BJ (cell line): Measurements from ENCODE around the gene CAMKV. TPM values are rescaled to one million over a fixed set of nuclear protein-coding genes. Genes with fewer than 3 reads are reported as not detected.

ENCODE experiments used
- CTCF ChIA-PET: fragments of 350-600 bp; formaldehyde crosslinking; extraction: SDS; loops from one replicate; lab custom pipeline; 2021; ENCODE audit warnings: antibody characterized with exemption, inconsistent platforms; lab: Yijun Ruan, JAX
- POLR2A ChIA-PET: fragments of 300-600 bp; sonication (Branson Sonifier 250); formaldehyde crosslinking; extraction: SDS; loops from one replicate; lab custom pipeline; 2021; ENCODE audit warnings: antibody characterized with exemption; lab: Charles Lee
- DNase-seq: peaks from one replicate; pipeline ENCODE4 v3.0.0-alpha.2; 2011; ENCODE audit warnings: low read depth
- H3K27me3 ChIP-seq: 2 replicates; pipeline ENCODE4 v1.6.0; 2011; ENCODE audit warnings: low read length; ENCODE audit not compliant: control insufficient read depth, insufficient read depth
- H3K36me3 ChIP-seq: 2 replicates; pipeline ENCODE4 v1.5.1; 2011; ENCODE audit warnings: low read length; ENCODE audit not compliant: control insufficient read depth, insufficient read depth
- H3K4me3 ChIP-seq: 2 replicates; pipeline ENCODE4 v1.5.1; 2011; ENCODE audit warnings: low read depth, mild to moderate bottlenecking, control low read depth, low read length
- polyA plus RNA-seq: library from polyadenylated mRNA; depleted of rRNA; stranded (reverse); fragments of >200 nt; gene quantifications from 2 replicates; pipeline ENCODE4 v1.2.3, GENCODE V29; 2011
- TF ChIP-seq, protein P1 (sequence below): IDR thresholded peaks from 2 replicates; pipeline ENCODE4 v1.5.1; 2011; ENCODE audit warnings: low read depth, mild to moderate bottlenecking, control low read depth, inconsistent platforms, low read length, moderate library complexity; ENCODE audit not compliant: insufficient read depth

The CAMKV gene
- polyA plus RNA-seq, 1 experiment = not detected

GRCh38 chr3:49895791-49896190 lies 26.1 kb upstream of the CAMKV start:
- DNase-seq = no peak
- H3K4me3 ChIP-seq = no peak overlapping the region
- H3K36me3 ChIP-seq = no peaks in the 10 kb centered on the region
- CTCF ChIA-PET = interaction anchor here (1.1 kb wide), 1 partner anchor 10 kb away, joined by 4 read pairs; no protein-coding TSS in a partner anchor
- TF ChIP-seq, protein P1, sequence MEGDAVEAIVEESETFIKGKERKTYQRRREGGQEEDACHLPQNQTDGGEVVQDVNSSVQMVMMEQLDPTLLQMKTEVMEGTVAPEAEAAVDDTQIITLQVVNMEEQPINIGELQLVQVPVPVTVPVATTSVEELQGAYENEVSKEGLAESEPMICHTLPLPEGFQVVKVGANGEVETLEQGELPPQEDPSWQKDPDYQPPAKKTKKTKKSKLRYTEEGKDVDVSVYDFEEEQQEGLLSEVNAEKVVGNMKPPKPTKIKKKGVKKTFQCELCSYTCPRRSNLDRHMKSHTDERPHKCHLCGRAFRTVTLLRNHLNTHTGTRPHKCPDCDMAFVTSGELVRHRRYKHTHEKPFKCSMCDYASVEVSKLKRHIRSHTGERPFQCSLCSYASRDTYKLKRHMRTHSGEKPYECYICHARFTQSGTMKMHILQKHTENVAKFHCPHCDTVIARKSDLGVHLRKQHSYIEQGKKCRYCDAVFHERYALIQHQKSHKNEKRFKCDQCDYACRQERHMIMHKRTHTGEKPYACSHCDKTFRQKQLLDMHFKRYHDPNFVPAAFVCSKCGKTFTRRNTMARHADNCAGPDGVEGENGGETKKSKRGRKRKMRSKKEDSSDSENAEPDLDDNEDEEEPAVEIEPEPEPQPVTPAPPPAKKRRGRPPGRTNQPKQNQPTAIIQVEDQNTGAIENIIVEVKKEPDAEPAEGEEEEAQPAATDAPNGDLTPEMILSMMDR = no peak
- H3K27me3 ChIP-seq = no peaks in the 10 kb centered on the region
- POLR2A ChIA-PET = no interaction called here

DNA sequence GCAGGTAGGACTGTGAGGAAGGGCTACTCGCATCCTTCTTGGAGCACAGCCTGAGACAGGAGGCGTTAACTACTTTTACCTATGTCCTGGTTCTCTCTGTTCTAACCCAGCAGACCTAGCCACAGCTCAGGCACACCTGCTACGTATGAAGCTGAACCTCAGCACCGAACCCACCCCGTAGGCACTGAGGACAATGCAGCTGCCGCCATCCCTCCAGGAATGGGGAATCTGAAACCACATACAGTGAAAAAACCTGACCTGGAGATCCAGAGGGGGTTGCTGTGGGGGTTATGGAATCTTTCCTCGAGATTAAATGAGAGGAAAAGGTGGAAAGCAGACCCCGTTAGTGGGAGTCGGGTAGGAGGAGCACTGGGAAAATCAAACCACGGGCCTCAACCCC lies 19.6 kb upstream of the CAMKV start:
- TF ChIP-seq, protein P1 = no peak
- no peak for DNase-seq
- CTCF ChIA-PET = interaction anchor here (1.0 kb wide), 1 partner anchor 8 kb away, joined by 3 read pairs; no protein-coding TSS in a partner anchor
- no peaks in the 10 kb centered on the region for H3K27me3 ChIP-seq
- H3K4me3 ChIP-seq = no peak overlapping the region
- H3K36me3 ChIP-seq = no peaks in the 10 kb centered on the region
- POLR2A ChIA-PET = no interaction called here

DNA sequence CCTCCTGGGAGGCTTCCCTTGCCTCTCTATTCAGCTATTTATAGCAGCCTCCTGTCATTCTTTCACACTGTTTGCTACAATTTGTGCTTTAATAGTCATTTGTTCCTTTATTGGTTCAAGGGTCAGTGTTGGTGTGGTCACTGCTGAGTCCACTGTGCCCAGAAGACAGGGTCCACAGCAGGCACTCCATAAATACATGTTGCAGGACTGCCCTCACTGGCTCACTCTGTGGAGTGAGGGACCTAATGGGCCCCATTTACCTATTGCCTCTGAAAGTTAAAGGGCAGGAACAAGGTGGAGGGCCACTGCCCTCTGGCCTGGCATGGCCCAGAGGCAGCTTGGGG lies 17.2 kb upstream of the CAMKV start:
- Histone ChIP-seq H3K36me3 (no peaks in the 10 kb centered on the region), H3K4me3 (no peak overlapping the region), H3K27me3 (peaks cover 7% of the 10 kb centered on the region)
- TF ChIP-seq, protein P1 = no peak
- ChIA-PET CTCF (no interaction called here), POLR2A (no interaction called here)
- DNase-seq = no peak

DNA sequence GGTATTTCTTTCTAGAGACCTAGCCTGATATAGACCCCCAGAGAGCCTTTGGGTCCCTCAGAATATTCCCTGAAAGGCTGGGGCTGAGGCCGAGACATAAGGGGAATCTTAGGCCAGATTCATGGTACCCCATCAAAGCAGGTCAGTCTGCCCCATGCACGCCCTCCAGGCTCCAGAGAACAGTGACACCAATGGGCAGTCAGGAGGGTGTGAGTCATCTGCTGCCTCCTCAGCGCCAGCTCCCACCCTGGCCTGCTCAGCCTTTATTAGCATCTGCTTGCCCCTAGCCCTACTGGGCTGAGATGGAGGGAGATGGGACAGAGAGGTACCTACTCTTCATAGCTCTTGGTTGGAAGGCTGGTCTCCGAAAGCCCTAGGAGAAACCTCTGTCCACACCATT lies 14.3 kb upstream of the CAMKV start:
- ChIA-PET CTCF (interaction anchor here (1.3 kb wide), 2 partner anchors 23 to 45 kb away, joined by 3 read pairs; no protein-coding TSS in a partner anchor), POLR2A (no interaction called here)
- Histone ChIP-seq H3K36me3 (no peaks in the 10 kb centered on the region), H3K4me3 (no peak overlapping the region), H3K27me3 (peaks cover 16% of the 10 kb centered on the region)
- TF ChIP-seq, protein P1 = no peak
- no peak for DNase-seq

- TF ChIP-seq, protein P1 = no peak
- H3K27me3 ChIP-seq = peaks cover 16% of the 10 kb centered on the region
- POLR2A ChIA-PET = no interaction called here
- CTCF ChIA-PET = interaction anchor here (0.9 to 1.7 kb wide), 3 partner anchors 9 to 79 kb away, joined by 3 to 4 read pairs (median 4); partner anchors contain the start of gene INKA1
- no peak overlapping the region for H3K4me3 ChIP-seq
- no peaks in the 10 kb centered on the region for H3K36me3 ChIP-seq
- DNase-seq = no peak
Measured at GRCh38 chr3:49882166-49882565, 12.5 kb upstream of the CAMKV start.
